ENCODE measurements around the gene CFAP57. TPM values are rescaled to one million over a fixed set of nuclear protein-coding genes. Genes with fewer than 3 reads are reported as not detected.

Gene CFAP57
- total RNA-seq, 1 experiment from 2014 or later: 0.16 TPM

DNA sequence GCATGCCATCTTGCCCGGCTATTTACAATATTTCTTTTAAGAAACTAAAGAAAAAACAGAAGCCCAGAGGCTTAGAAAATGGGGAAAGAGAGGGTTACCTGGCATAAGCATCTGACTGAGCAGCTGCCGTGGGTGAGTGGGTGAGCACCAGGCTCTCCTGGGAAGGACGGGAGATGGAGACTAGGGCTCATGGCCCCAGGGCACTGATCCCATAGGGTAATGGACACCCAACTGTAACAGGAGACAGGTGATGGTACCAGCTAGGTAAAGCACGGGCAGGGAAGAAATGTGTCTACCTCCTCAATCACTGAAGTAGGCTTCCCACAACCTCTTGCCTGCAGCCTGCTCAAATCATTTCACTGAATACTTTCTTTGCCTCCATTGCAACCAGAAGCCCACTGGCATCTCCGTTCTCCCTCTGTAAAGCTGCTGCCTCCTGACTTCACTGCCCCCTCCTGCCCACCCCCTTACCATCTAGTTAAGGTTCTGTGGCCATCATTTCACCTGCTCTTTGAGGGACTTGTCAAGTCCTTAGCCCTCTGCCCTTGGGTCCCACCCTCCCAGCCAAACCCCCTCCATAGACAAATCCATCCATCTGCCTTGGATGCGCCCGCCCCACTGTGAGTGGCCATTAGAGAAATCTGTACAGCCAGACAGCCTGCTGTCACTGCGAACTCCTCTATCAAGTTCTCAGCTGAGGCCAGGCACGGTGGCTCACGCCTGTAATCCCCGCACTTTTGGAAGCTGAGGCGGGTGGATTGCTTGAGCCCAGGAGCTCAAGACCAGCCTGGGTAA is 103.9 kb downstream of the CFAP57 start:
- H3K27ac ChIP-seq: no peak overlapping the region
- H3K4me3 ChIP-seq: no peak overlapping the region
- no peaks in the 10 kb centered on the region for H3K4me1 ChIP-seq (replicated peaks)
- no peak for DNase-seq (ENCODE audit: low read depth in 1 of 2, low spot score in 2 of 2)
- H3K27me3 ChIP-seq (replicated peaks): no peaks in the 10 kb centered on the region
- no peaks in the 10 kb centered on the region for H3K36me3 ChIP-seq
- no peaks in the 10 kb centered on the region for H3K9me3 ChIP-seq (replicated peaks)

DNA sequence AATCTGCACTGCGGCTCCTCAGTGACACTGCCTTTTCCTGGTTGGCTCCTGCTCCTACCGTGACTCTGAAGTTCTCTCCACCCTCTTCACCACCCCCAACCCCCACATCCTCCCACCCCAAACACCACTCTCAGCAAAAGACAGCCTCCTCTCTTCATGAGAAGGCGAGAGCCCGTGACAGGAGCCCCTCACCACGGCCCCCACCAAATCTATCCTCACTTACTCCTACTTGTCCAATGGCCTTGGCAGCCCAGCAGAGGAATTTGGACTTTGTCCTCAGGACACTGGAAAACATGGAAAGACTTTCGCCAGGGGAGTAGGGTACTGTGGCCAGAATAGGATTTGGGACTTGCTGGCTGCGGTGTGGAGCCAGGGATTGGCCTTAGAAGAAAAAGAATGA is 104.5 kb downstream of the CFAP57 start:
- no peaks in the 10 kb centered on the region for H3K9me3 ChIP-seq (replicated peaks)
- no peak overlapping the region for H3K27ac ChIP-seq
- DNase-seq (ENCODE audit: low read depth in 1 of 2, low spot score in 2 of 2): no peak
- H3K36me3 ChIP-seq: no peaks in the 10 kb centered on the region
- H3K4me1 ChIP-seq (replicated peaks): no peaks in the 10 kb centered on the region
- no peaks in the 10 kb centered on the region for H3K27me3 ChIP-seq (replicated peaks)
- no peak overlapping the region for H3K4me3 ChIP-seq

DNA sequence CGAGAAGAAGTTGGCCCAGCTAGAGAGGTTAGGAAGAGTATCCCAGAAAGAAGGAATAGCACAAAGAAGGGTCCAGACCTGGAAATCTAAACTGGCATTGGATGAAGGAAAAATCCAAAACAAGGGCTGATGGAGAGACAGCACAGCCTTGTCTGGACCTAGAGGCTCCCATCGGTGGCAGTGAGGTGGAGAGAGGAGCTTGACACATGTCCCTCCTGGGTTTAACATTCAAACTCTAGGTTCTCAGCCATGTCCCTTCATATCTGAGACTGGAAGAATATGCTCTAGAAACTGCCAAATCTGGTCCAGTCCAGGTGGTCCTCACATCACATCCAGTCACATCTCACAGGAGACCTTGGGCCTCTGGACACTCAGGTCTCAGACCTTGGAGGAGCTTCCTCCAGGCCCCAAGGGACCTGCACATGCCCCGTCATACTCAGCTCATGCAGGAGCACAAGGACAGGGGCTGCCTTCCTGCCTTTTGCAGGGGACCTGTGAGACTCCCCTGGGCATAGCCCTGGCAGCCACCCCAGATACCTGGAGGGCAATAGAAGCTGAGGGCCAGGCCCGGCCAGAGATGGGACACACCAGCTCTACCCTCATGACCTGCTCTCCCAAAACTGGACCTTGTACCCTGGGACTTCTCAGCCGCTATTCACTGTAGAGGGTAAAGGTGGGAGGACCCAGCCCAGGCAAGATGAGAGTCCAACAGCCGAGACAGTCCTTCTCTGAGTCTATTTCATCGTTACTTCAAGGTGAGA is 105.2 kb downstream of the CFAP57 start:
- no peaks in the 10 kb centered on the region for H3K27me3 ChIP-seq (replicated peaks)
- no peak overlapping the region for H3K4me3 ChIP-seq
- no peak overlapping the region for H3K27ac ChIP-seq
- no peaks in the 10 kb centered on the region for H3K9me3 ChIP-seq (replicated peaks)
- no peak for DNase-seq (ENCODE audit: low read depth in 1 of 2, low spot score in 2 of 2)
- H3K36me3 ChIP-seq: no peaks in the 10 kb centered on the region
- no peaks in the 10 kb centered on the region for H3K4me1 ChIP-seq (replicated peaks)

DNA sequence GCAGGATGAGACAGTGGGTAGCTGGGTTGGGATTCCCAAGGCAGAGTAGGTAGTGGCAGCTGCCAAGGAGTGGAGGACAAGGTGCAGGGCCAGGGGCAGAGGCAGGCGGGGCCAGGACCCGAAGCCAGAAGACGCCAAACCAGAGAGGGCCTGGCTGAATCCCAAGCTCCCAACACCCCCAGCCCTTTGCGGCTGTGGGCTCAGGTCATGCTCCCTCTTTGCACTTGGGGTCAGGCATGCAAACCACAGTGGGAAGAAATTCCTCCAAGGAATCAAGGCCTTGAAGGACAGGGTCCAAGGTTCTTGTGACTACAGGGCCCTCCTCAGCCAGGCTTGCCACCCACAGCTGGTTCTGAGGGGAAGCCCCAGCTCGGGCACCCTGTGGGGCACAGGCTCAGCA is 107.0 kb downstream of the CFAP57 start:
- DNase-seq (ENCODE audit: low read depth in 1 of 2, low spot score in 2 of 2): no peak
- Histone ChIP-seq H3K9me3 (replicated peaks) (no peaks in the 10 kb centered on the region), H3K27me3 (replicated peaks) (no peaks in the 10 kb centered on the region), H3K4me1 (replicated peaks) (no peaks in the 10 kb centered on the region), H3K27ac (no peak overlapping the region), H3K4me3 (no peak overlapping the region), H3K36me3 (no peaks in the 10 kb centered on the region)

DNA sequence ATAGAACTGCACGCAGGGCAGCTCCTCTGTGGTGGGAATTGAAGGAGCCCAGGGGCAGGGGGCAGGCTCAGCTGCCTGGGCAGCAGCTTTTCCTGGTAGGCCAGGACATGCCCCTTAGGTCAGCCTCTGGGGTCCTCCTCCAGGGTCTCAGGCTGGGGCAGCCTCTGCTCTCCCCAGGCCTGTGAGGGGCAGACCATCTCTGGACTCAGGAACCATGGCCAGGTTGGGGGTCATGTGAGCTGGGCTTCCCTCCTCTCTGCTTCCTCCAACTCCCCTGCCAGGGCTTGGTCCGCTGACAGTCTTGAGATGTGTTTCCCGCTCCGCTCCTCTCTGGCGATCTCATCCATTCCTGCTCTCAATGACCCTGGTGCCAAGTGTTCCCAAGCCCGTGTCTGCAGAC is 107.5 kb downstream of the CFAP57 start:
- H3K4me3 ChIP-seq: no peak overlapping the region
- H3K36me3 ChIP-seq: no peaks in the 10 kb centered on the region
- H3K9me3 ChIP-seq (replicated peaks): no peaks in the 10 kb centered on the region
- no peak for DNase-seq (ENCODE audit: low read depth in 1 of 2, low spot score in 2 of 2)
- H3K27me3 ChIP-seq (replicated peaks): no peaks in the 10 kb centered on the region
- H3K27ac ChIP-seq: no peak overlapping the region
- H3K4me1 ChIP-seq (replicated peaks): no peaks in the 10 kb centered on the region

DNA sequence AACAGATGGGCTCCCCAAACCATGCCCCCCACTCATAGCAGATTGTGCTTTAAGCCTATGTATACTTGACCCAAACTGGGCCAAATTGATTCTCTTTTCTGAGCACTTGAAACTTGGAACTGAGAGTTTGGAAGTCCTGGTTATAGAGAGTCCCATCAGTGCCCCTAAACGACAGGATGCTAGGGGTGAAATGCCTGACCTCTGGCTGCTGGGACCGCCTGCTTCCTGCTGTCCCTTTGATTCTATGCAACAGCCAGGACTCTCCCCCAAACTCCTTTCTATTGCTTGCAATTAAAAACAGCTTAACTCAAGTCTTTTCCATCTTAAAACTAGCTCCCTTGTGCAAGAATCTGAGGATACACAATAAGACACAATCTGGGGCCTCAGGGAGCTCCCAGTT is 108.6 kb downstream of the CFAP57 start:
- no peaks in the 10 kb centered on the region for H3K4me1 ChIP-seq (replicated peaks)
- H3K27me3 ChIP-seq (replicated peaks): no peaks in the 10 kb centered on the region
- no peak overlapping the region for H3K4me3 ChIP-seq
- DNase-seq (ENCODE audit: low read depth in 1 of 2, low spot score in 2 of 2): no peak
- no peaks in the 10 kb centered on the region for H3K36me3 ChIP-seq
- H3K27ac ChIP-seq: no peak overlapping the region
- H3K9me3 ChIP-seq (replicated peaks): no peaks in the 10 kb centered on the region

DNA sequence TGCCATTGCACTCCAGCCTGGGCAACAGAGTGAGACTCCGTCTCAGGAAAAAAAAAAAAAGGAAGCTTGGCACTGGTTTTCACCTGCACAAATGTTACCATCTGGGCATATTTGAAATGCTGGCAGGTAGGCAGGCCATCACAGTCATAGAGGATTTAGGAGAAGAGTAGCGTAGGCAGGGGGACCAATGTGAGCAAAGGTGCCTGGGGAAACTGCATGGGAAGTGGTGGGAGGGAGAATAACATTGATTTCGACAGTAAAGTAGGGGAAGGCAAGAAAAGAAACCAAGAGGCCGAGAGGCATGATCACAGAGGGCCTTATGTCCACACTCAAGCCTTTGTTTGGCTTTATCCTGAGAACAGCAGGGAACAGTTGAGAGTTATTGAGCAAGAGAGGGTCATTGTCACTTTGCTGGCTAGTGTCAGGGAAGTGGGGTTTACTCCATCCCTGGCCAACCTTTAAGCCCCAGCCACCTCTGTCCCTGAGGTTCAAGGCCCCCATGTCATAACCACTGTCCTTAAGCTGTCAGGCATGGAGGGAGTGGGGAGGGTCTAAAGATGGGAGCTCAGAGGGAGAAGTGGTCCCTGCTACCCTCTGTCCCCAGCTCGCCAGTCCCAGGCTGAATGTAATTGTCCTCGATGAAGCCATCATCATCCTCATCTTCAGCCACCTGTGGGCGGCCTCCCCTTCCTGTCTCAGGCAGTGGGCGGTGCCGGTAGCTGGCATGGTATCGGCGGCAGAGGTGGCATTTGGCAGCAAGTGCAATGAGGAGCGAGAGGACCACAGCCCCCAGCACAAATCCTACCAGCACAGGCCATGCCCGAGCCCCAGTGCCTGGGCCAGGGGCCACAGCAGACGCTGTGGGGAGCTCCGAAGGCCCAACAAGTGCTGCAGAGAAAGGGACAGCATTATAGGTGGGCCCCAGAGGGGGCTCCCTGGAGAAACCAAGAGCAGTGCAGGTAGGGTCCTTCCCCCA is 110.4 kb downstream of the CFAP57 start:
- DNase-seq (ENCODE audit: low read depth in 1 of 2, low spot score in 2 of 2): no peak
- no peaks in the 10 kb centered on the region for H3K36me3 ChIP-seq
- H3K27me3 ChIP-seq (replicated peaks): no peaks in the 10 kb centered on the region
- no peaks in the 10 kb centered on the region for H3K9me3 ChIP-seq (replicated peaks)
- no peak overlapping the region for H3K27ac ChIP-seq
- no peaks in the 10 kb centered on the region for H3K4me1 ChIP-seq (replicated peaks)
- no peak overlapping the region for H3K4me3 ChIP-seq

DNA sequence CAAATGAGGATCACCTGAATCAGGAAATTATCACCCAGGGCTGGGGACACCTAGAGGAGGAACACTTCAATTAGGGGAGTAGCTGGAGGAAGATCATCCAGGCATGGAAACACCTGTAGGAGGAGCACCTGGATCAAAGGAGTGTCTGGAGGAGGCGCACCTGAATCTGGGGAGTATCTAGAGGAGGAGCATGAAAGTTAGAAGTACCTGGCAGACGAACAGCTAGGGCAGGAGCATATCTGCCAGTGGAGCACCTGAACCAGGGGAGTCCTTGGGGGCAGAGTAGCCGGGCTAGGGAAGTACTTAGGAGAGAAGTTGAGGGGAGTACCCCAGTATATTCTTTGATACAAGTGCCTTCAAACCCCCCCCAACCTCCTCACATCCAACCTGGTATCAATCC is 111.9 kb downstream of the CFAP57 start:
- no peaks in the 10 kb centered on the region for H3K4me1 ChIP-seq (replicated peaks)
- no peaks in the 10 kb centered on the region for H3K27me3 ChIP-seq (replicated peaks)
- H3K27ac ChIP-seq: no peak overlapping the region
- no peak for DNase-seq (ENCODE audit: low read depth in 1 of 2, low spot score in 2 of 2)
- no peaks in the 10 kb centered on the region for H3K36me3 ChIP-seq
- H3K9me3 ChIP-seq (replicated peaks): no peaks in the 10 kb centered on the region
- H3K4me3 ChIP-seq: no peak overlapping the region

DNA sequence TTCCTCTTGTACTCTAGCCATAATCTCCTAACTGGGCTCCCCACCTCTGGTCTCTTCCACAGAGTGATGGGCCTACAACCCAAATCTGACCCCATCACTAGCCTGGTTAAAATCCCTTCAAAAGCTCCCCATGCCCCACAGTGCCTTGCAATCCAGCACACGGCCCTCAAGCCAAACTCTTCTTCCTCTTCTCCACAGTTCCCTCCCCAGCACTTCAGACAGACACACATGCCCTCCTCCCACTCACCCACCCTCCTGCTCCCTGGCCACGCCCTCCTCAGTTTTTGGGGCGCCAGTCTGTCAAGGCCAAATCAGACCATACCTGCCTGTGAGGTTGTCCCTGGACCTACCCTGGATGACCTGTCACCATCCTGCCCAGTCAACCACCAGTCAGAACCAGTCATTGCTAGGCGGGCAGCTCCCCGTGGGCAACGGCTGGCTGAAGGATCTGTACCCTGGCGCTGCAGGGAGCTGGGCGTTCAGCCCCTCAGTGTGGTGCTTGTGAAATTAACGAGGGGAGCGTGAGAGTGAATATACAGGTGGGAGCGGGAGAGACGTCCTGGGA is 112.5 kb downstream of the CFAP57 start:
- H3K9me3 ChIP-seq (replicated peaks): no peaks in the 10 kb centered on the region
- no peaks in the 10 kb centered on the region for H3K27me3 ChIP-seq (replicated peaks)
- H3K27ac ChIP-seq: no peak overlapping the region
- H3K36me3 ChIP-seq: no peaks in the 10 kb centered on the region
- DNase-seq (ENCODE audit: low read depth in 1 of 2, low spot score in 2 of 2): no peak
- H3K4me3 ChIP-seq: no peak overlapping the region
- H3K4me1 ChIP-seq (replicated peaks): no peaks in the 10 kb centered on the region

DNA sequence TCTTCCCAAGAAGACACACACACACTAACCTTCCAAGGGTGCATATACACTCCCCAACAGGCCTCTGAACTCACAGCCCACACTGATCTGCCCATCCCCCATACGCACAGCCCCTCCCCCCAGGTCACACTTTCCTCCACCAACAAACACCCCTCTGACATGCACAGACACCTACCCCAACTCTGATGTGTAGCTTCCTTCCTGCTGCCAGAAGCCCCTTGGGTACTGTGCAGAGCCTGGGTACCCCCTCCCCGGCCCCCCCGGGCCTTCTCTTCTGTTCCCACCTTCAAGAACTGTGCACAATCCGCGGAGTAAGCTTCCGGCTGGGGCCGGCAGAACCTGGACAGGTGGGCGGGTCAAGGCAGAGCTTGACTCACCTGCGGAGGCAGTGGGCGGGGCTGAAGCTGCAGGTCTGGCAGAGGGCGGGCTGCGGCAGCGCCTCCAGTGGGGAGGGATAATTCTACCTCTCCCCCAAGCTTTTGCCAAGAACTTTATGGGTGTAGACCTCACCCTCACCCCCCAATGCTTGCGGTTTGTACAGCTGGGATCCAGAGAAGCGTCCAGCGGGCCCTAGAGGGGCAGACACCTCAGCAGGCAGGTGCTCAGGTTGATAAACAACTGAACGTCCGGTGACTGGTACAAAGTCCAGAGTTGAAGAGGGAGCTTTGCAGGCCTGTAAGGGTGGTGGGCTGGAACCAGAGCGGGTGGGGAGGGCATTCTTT is 113.3 kb downstream of the CFAP57 start, which contains the start of gene C1orf210:
Gene C1orf210, minus strand, starts transcription at position 313 of the 722 bp plus-strand sequence. CDS start 2,311 bp downstream, outside the sequence.
- H3K4me1 ChIP-seq (replicated peaks): no peaks in the 10 kb centered on the region
- no peaks in the 10 kb centered on the region for H3K9me3 ChIP-seq (replicated peaks)
- H3K27me3 ChIP-seq (replicated peaks): no peaks in the 10 kb centered on the region
- no peak within 1 kb of the TSS for H3K27ac ChIP-seq
- no peak for DNase-seq (ENCODE audit: low read depth in 1 of 2, low spot score in 2 of 2)
- no peaks in the 10 kb centered on the region for H3K36me3 ChIP-seq
- H3K4me3 ChIP-seq: no peak within 1 kb of the TSS

DNA sequence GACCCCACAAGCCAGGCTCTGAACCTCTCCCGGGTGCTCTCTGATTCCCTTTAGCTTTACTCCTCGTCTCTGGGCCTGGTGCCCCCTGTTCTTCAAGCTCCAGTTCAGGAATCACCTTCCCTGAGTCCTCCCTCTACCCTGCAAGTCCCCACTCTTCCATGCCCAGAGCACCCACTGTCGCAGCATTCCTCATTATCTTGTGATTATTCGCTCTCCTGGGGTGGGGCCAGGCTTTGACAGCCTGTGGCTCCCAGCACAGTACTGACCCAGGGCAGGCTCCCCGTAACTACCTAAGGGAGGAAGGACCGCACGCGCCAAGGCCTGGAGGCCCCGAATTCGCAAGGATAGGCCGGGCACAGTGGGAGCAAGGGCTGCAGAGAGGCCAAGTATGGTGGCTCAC is 114.0 kb downstream of the CFAP57 start:
- Histone ChIP-seq H3K9me3 (replicated peaks) (no peaks in the 10 kb centered on the region), H3K4me3 (no peak overlapping the region), H3K4me1 (replicated peaks) (no peaks in the 10 kb centered on the region), H3K27ac (no peak overlapping the region), H3K27me3 (replicated peaks) (no peaks in the 10 kb centered on the region), H3K36me3 (no peaks in the 10 kb centered on the region)
- DNase-seq (ENCODE audit: low read depth in 1 of 2, low spot score in 2 of 2): no peak

DNA sequence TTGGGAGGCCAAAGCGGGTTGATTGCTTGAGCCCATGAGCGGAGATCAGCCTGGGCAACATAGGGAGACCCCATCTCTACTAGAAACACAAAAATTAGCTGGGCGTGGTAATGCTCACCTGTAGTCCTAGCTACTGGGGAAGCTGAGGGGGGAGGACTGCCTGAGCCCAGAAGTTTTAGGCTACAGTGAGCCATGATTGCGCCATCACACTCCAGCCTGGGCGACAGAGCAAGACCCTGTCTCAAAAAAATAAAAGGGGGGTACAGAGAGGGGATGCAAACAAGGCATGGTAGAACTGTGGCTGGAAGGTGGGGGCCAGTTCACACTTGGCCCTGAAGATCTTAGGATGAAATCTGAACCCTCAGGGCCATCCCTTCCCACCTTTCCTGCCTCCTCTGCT is 114.4 kb downstream of the CFAP57 start:
- H3K36me3 ChIP-seq: no peaks in the 10 kb centered on the region
- H3K27ac ChIP-seq: no peak overlapping the region
- DNase-seq (ENCODE audit: low read depth in 1 of 2, low spot score in 2 of 2): no peak
- no peaks in the 10 kb centered on the region for H3K27me3 ChIP-seq (replicated peaks)
- no peaks in the 10 kb centered on the region for H3K4me1 ChIP-seq (replicated peaks)
- H3K9me3 ChIP-seq (replicated peaks): no peaks in the 10 kb centered on the region
- no peak overlapping the region for H3K4me3 ChIP-seq

All from SJSA1 (cell line).